ENCODE measurements around the gene GSDMA. TPM values are rescaled to one million over a fixed set of nuclear protein-coding genes. Genes with fewer than 3 reads are reported as not detected.
"Not testable (repeated sequence)": the region's sequence is repeated elsewhere in the genome, so short reads cannot be mapped to it uniquely, and the experiment has no call there.

Gene GSDMA
- total and polyA plus RNA-seq, 2 experiments from 2014 or later, result not detected

DNA sequence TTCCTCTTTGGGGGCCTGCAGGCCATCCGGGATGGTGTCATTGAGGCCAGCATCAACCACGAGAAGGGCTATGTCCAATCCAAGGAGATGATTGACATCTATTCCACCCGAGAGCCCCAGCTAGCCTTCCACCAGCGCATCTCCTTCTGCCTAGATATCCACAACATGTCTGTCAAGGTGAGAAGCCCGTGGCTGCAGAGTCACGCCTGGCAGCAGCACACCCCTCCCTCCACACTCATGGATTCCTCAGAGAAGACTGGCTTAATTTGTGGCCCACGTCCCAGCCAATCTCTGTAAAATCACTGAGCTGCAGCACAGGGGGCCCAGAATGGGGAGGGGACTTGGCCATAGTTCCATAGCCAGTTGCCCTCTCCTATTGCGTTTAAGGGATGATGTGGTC, 33.4 kb downstream of the GSDMA start:
- H3K27me3 ChIP-seq, result no peaks in the 10 kb centered on the region
- TF ChIP-seq, protein P1, sequence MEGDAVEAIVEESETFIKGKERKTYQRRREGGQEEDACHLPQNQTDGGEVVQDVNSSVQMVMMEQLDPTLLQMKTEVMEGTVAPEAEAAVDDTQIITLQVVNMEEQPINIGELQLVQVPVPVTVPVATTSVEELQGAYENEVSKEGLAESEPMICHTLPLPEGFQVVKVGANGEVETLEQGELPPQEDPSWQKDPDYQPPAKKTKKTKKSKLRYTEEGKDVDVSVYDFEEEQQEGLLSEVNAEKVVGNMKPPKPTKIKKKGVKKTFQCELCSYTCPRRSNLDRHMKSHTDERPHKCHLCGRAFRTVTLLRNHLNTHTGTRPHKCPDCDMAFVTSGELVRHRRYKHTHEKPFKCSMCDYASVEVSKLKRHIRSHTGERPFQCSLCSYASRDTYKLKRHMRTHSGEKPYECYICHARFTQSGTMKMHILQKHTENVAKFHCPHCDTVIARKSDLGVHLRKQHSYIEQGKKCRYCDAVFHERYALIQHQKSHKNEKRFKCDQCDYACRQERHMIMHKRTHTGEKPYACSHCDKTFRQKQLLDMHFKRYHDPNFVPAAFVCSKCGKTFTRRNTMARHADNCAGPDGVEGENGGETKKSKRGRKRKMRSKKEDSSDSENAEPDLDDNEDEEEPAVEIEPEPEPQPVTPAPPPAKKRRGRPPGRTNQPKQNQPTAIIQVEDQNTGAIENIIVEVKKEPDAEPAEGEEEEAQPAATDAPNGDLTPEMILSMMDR (IDR thresholded peaks at IDR 0.05; ENCODE audit: low read depth, low read length), result no peak
- DNase-seq (ENCODE audit: low read depth in 1 of 2, low spot score in 1 of 2), result no peak

DNA sequence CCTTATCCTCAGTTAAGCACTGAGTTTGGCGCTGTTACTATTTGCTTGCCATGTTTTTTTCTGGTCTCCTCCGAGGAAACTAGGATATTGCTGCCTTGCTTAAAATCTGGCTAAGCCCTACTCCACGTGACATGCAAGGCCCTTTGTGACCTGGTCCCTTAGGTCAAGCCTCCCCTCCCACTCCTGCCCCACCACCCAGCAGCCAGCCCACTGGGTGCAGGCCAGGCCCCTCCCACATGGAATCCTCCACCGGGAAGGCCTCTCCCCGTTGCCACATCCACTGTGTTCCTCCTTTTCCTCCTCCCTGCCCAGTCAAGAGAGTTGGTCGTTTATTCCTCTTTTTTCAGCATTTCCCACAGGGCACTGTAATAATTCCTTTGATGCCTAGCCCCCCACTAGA, 34.0 kb downstream of the GSDMA start:
- Histone ChIP-seq H3K36me3 (peaks cover 34% of the 10 kb centered on the region), H3K9me3 (ENCODE audit: low read depth) (no peaks in the 10 kb centered on the region), H3K4me1 (ENCODE audit: low read depth) (no peaks in the 10 kb centered on the region), H3K27ac (no peak overlapping the region), H3K4me3 (no peak overlapping the region), H3K27me3 (no peaks in the 10 kb centered on the region)
- no peak for DNase-seq (ENCODE audit: low read depth in 1 of 2, low spot score in 1 of 2)
- TF ChIP-seq, protein P1 (IDR thresholded peaks at IDR 0.05; ENCODE audit: low read depth, low read length), result no peak

More for the DNA sequence above, 33.4 kb downstream of the GSDMA start:
- Histone ChIP-seq H3K27ac (no peak overlapping the region), H3K9me3 (ENCODE audit: low read depth) (no peaks in the 10 kb centered on the region), H3K4me3 (no peak overlapping the region), H3K4me1 (ENCODE audit: low read depth) (no peaks in the 10 kb centered on the region), H3K36me3 (peaks cover 40% of the 10 kb centered on the region)

DNA sequence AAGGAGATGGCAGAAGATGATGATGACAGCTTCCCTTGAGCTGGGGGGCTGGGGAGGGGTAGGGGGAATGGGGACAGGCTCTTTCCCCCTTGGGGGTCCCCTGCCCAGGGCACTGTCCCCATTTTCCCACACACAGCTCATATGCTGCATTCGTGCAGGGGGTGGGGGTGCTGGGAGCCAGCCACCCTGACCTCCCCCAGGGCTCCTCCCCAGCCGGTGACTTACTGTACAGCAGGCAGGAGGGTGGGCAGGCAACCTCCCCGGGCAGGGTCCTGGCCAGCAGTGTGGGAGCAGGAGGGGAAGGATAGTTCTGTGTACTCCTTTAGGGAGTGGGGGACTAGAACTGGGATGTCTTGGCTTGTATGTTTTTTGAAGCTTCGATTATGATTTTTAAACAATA, 34.7 kb downstream of the GSDMA start:
- Histone ChIP-seq H3K27me3 (no peaks in the 10 kb centered on the region), H3K9me3 (ENCODE audit: low read depth) (no peaks in the 10 kb centered on the region), H3K27ac (no peak overlapping the region), H3K36me3 (peaks cover 31% of the 10 kb centered on the region), H3K4me3 (no peak overlapping the region), H3K4me1 (ENCODE audit: low read depth) (no peaks in the 10 kb centered on the region)
- no peak for DNase-seq (ENCODE audit: low read depth in 1 of 2, low spot score in 1 of 2)
- TF ChIP-seq, protein P1 (IDR thresholded peaks at IDR 0.05; ENCODE audit: low read depth, low read length), result no peak

DNA sequence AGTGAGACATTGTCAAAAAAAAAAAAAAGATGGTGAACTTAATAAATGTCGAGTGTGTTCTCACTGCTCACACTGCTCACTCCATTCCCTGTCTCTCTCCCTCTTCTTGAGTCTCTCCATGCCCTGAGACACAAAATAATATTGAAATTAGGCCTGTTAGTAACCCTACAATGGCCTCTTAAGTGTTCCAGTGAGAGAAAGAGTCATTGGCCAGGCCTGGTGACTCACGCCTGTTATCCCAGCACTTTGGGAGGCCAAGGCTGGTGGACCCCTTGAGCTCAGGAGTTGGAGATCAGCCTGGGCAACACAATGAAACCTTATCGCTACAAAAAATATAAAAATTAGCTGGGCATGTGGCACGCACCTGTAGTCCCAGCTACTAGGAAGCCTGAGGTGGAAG, 36.3 kb downstream of the GSDMA start:
- Histone ChIP-seq H3K4me1 (ENCODE audit: low read depth) (no peaks in the 10 kb centered on the region), H3K27ac (peak overlapping the region; percentile 1), H3K9me3 (ENCODE audit: low read depth) (no peaks in the 10 kb centered on the region), H3K4me3 (no peak overlapping the region), H3K36me3 (peaks cover 18% of the 10 kb centered on the region), H3K27me3 (no peaks in the 10 kb centered on the region)
- TF ChIP-seq, protein P1 (IDR thresholded peaks at IDR 0.05; ENCODE audit: low read depth, low read length), result no peak
- DNase-seq (ENCODE audit: low read depth in 1 of 2, low spot score in 1 of 2), result no peak

DNA sequence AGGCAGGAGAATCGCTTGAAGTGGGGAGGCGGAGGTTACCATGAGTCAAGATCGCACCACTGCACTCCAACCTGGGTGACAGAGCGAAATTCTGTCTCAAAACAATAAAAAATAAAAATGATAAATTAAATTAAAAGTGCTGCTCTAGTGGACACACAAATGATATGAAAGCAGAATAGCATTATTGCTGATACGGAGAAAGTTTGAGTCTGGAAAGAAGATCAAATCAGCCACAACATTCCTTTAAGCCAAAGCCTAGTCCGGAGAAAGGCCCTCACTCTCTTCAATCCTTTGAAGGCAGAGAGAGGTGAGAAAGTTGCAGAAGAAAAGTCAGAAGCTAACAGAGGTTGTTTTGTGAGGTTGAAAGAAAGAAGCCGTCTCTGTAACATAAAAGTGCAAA, 37.4 kb downstream of the GSDMA start:
- H3K36me3 ChIP-seq, result peaks cover 9% of the 10 kb centered on the region
- TF ChIP-seq, protein P1 (IDR thresholded peaks at IDR 0.05; ENCODE audit: low read depth, low read length), result no peak
- no peaks in the 10 kb centered on the region for H3K4me1 ChIP-seq (ENCODE audit: low read depth)
- H3K27me3 ChIP-seq, result no peaks in the 10 kb centered on the region
- no peaks in the 10 kb centered on the region for H3K9me3 ChIP-seq (ENCODE audit: low read depth)
- DNase-seq (ENCODE audit: low read depth in 1 of 2, low spot score in 1 of 2), result no peak
- no peak overlapping the region for H3K4me3 ChIP-seq
- H3K27ac ChIP-seq, result no peak overlapping the region

DNA sequence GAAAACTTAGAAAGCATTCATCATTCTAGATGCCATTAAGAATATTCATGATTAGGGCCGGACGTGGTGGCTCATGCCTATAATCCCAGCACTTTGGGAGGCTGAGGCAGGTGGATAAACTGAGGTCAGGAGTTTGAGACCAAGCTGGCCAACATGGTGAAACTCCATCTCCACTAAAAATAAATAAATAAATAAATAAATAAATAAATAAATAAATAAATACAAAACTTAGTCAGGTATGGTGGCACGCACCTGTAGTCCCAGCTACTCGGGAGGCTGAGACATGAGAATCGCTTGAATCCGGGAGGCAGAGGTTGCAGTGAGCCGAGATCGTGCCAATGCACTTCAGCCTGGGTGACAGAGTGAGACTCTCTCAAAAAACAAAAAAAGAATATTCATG, 38.5 kb downstream of the GSDMA start:
- not testable (repeated sequence) for H3K36me3 ChIP-seq; H3K27ac ChIP-seq; H3K4me1 ChIP-seq (ENCODE audit: low read depth); DNase-seq (ENCODE audit: low read depth in 1 of 2, low spot score in 1 of 2); H3K27me3 ChIP-seq; H3K9me3 ChIP-seq (ENCODE audit: low read depth); H3K4me3 ChIP-seq
